Measurements from ENCODE around the gene OSBPL10. TPM values are rescaled to one million over a fixed set of nuclear protein-coding genes. Genes with fewer than 3 reads are reported as not detected.

Gene OSBPL10
- total RNA-seq, 1 donor from 2014 or later, result 24.4 TPM

DNA sequence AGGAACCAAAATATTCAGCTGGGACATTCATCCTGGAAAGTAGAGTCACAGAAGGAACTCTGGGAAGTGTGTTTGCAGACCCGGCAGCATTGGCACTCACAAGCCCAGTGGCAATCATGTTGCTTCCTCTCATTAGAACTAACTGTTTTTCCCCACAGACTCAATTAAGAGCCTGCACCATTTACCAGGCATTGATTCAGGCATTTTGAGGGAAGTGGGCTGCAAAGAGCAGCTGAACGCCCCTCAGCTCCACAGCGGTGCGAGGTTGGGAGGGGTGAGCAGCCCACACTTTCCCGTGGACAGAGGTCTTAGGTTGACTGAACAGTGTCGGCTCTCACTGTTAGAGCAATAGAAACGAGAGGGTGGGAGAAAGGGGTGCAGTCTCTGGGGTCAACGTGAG is 304.5 kb downstream of the OSBPL10 start:
- Mint-ChIP-seq H3K36me3 (peaks cover 3% of the 10 kb centered on the region), H3K4me3 (no peak overlapping the region), H3K27ac (no peak overlapping the region), H3K4me1 (ENCODE audit: unreplicated experiment) (peaks cover 29% of the 10 kb centered on the region), H3K9me3 (peaks cover 2% of the 10 kb centered on the region), H3K27me3 (no peaks in the 10 kb centered on the region)
- DNase-seq (ENCODE audit: extremely low spot score, unreplicated experiment), result no peak
- TF ChIP-seq, protein P1, sequence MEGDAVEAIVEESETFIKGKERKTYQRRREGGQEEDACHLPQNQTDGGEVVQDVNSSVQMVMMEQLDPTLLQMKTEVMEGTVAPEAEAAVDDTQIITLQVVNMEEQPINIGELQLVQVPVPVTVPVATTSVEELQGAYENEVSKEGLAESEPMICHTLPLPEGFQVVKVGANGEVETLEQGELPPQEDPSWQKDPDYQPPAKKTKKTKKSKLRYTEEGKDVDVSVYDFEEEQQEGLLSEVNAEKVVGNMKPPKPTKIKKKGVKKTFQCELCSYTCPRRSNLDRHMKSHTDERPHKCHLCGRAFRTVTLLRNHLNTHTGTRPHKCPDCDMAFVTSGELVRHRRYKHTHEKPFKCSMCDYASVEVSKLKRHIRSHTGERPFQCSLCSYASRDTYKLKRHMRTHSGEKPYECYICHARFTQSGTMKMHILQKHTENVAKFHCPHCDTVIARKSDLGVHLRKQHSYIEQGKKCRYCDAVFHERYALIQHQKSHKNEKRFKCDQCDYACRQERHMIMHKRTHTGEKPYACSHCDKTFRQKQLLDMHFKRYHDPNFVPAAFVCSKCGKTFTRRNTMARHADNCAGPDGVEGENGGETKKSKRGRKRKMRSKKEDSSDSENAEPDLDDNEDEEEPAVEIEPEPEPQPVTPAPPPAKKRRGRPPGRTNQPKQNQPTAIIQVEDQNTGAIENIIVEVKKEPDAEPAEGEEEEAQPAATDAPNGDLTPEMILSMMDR (conservative IDR thresholded peaks at IDR 0.05), result no peak

DNA sequence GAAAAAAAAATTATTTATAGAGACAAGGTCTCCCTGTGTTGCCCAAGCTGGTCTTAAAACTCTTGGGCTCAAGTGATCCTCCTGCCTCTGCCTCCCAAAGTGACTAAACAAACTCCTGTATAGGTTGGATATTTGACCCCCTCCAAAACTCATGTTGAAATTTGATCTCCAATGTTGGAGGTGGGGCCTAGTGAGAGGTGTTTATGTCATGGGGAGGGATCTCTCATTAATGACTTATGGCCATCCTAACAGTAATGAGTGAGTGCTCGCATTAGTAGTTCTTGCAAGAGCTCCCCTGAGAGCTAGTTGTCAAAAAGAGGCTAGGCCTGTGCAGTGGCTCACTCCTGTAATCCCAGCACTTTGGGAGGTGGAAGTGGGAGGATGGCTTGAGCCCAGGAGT is 307.1 kb downstream of the OSBPL10 start:
- Mint-ChIP-seq H3K4me1 (ENCODE audit: unreplicated experiment) (peaks cover 11% of the 10 kb centered on the region), H3K9me3 (no peaks in the 10 kb centered on the region), H3K4me3 (no peak overlapping the region), H3K27me3 (no peaks in the 10 kb centered on the region), H3K27ac (no peak overlapping the region), H3K36me3 (peaks cover 5% of the 10 kb centered on the region)
- no peak for DNase-seq (ENCODE audit: extremely low spot score, unreplicated experiment)
- TF ChIP-seq, protein P1 (conservative IDR thresholded peaks at IDR 0.05), result no peak

DNA sequence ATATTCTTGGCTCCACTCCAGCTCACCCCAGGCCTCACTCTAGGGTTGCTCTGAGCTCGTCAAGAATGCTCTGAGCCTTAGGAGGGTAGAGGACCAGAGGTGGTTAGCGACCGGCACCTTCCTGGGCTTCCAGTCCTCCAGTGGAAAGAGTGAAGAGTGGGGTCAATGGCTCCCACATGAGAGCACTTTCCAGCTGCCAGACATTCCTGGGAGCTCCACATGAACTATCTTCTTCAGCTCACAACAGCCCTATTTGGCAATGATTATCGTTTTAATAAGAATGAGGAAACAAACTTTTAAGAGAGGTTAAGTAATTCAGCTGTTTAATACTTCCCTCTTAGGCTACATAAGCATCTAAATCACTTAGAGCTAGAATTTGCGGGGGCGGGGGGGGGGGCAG is 309.1 kb downstream of the OSBPL10 start:
- H3K9me3 Mint-ChIP-seq, result no peaks in the 10 kb centered on the region
- no peak overlapping the region for H3K27ac Mint-ChIP-seq
- no peak for DNase-seq (ENCODE audit: extremely low spot score, unreplicated experiment)
- peaks cover 11% of the 10 kb centered on the region for H3K36me3 Mint-ChIP-seq
- H3K27me3 Mint-ChIP-seq, result no peaks in the 10 kb centered on the region
- H3K4me1 Mint-ChIP-seq (ENCODE audit: unreplicated experiment), result no peaks in the 10 kb centered on the region
- H3K4me3 Mint-ChIP-seq, result no peak overlapping the region
- TF ChIP-seq, protein P1 (conservative IDR thresholded peaks at IDR 0.05), result no peak

DNA sequence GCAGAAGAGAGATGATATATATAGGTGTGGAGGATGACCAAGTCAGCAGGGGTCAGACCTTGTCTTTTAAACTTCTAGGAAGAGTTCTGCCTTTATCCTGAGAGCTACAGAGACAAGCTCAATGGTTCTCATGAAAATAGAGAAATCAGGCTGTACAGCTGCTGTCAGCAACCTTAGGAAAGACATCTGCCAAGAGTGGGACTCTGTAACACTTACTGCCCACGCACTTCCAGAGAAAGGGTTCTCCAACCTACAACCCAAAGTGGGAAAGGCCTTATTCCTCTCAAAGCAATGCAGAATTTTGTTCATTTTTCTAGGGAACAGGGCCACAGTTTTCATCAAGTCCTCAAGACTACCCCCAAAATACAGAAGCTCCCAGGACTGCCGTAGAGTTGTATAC is 309.6 kb downstream of the OSBPL10 start:
- peaks cover 11% of the 10 kb centered on the region for H3K36me3 Mint-ChIP-seq
- H3K4me3 Mint-ChIP-seq, result no peak overlapping the region
- TF ChIP-seq, protein P1 (conservative IDR thresholded peaks at IDR 0.05), result no peak
- no peaks in the 10 kb centered on the region for H3K27me3 Mint-ChIP-seq
- no peak overlapping the region for H3K27ac Mint-ChIP-seq
- no peaks in the 10 kb centered on the region for H3K9me3 Mint-ChIP-seq
- DNase-seq (ENCODE audit: extremely low spot score, unreplicated experiment), result no peak
- H3K4me1 Mint-ChIP-seq (ENCODE audit: unreplicated experiment), result no peaks in the 10 kb centered on the region

DNA sequence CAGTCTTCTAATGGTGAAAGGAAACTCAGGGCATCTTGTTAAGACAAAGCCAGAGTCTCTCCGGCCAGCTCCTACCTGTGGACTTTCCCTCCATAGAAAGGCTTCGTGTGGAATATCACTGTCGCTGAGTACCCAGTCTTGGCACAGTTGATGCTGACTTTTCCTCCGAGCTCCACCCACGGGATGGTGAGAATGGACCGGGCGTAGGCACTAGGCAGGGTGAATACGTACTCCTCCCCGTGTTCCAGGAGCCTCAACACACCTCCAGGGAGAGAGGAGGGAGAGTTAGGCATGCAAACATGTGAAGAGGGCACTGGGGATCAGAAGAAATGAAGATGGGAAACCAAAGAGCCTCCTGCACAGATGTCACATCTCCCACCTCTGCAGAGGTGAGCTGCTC is 310.3 kb downstream of the OSBPL10 start:
- Mint-ChIP-seq H3K9me3 (no peaks in the 10 kb centered on the region), H3K27me3 (no peaks in the 10 kb centered on the region), H3K27ac (no peak overlapping the region), H3K4me3 (no peak overlapping the region), H3K4me1 (ENCODE audit: unreplicated experiment) (no peaks in the 10 kb centered on the region), H3K36me3 (peaks cover 11% of the 10 kb centered on the region)
- TF ChIP-seq, protein P1 (conservative IDR thresholded peaks at IDR 0.05), result no peak
- no peak for DNase-seq (ENCODE audit: extremely low spot score, unreplicated experiment)

DNA sequence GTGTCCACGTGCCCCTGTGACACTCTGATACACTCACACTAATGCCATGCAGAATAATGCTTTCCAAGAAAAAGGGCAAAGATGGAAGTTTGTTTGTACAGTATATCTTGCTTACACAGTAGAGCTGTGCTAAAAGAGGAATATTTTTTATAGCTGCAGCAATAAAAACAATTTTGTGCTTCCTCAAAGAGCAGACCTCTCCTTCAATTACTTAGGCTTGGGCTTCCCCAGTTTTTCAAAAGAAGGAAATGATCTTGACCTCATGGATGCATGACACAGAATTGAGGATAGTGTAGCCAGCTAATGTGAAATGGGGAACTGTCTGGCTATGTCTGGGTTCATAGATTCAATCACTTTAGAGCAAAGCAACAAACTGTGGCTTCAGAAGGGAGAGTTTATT is 310.9 kb downstream of the OSBPL10 start:
- Mint-ChIP-seq H3K4me3 (no peak overlapping the region), H3K36me3 (peaks cover 11% of the 10 kb centered on the region), H3K27me3 (no peaks in the 10 kb centered on the region), H3K4me1 (ENCODE audit: unreplicated experiment) (no peaks in the 10 kb centered on the region), H3K9me3 (no peaks in the 10 kb centered on the region), H3K27ac (no peak overlapping the region)
- TF ChIP-seq, protein P1 (conservative IDR thresholded peaks at IDR 0.05), result no peak
- no peak for DNase-seq (ENCODE audit: extremely low spot score, unreplicated experiment)

Data from type B pancreatic cell (in vitro differentiated cells).